GM18867 (cell line): ENCODE results near the gene OR52H1.

ENCODE experiments used
- ATAC-seq: cut with Tn5 transposase; IDR thresholded peaks from one replicate; pipeline ENCODE4 v1.9.1; 2021; ENCODE audit warnings: mild to moderate bottlenecking, moderate library complexity; ENCODE audit not compliant: unreplicated experiment

OR52H1 gene

DNA sequence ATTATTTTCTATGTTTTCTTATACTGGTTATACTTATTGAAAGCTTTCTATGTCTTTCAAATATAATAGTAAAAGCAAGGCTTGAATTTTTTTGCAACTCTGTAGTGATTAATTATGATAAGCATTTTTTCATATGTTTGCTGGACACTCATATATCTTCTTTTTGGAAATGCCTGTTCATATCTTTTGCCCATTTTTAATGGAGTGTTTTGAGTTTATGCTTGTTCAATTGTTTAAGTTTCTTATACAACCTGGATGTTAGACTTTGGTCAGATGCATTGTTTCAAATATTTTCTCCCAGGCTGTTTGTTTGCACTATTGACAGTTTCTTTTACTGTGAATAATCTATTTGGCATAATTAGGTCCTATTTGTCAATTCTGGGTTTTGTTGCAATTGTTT, 11.9 kb downstream of the OR52H1 start:
- no peak for ATAC-seq

DNA sequence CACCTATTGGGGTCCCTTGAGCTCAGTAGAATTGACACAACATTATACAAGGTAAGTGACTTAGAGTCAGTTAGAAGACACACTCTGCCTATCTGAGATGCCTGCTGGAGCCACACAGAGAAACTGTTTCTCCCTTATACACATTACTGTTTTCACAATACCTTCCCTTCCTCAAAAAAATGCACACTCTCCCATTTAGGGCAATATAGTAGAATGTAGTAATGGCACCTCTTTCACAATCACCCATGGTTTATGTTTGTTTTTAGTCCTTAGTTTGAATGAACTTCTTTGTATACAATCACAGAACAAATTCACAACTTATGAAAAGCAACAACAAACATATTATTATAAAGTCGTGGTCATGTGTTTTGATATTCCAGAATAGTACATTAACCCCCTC, 14.3 kb downstream of the OR52H1 start:
- ATAC-seq = no peak

DNA sequence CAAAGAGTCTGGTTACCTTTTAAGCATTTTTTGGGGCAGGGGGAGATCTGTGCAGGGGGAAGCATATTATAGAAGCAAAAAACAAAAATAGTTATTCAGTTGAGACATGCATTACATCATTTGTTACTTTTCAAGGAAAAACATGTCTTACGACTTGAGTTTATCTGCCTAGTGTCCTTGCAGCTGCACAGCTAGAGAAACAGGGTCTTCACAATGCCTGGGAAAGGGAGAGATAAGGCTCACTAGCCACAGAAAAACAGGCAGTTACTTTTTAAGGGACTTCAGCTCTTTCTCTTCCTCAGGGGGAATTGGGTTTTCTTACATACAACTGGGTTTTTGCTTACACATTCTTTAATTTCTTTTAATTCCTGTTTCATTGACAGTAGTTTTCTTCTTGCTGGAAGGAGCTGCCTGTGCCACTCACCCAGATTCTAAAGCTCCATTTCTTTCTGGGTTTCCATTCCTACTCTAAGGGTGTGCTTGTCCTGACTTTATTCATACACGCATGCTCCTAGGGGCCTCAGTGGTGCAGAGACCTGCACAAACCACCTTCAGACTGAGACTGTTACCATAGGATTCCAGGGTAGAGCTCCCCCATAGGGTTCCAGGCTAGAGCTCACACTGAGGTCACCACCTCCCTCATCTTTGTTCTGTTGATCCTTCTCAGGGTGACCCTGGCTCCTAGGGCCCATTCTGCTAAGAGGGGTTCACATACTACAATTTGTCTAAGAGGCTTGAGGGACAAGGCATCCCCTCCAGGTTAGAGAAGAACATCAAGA, 17.1 kb downstream of the OR52H1 start:
- no peak for ATAC-seq

GRCh38 chr11:5528495-5528894, 19.8 kb downstream of the OR52H1 start:
- ATAC-seq = no peak

DNA sequence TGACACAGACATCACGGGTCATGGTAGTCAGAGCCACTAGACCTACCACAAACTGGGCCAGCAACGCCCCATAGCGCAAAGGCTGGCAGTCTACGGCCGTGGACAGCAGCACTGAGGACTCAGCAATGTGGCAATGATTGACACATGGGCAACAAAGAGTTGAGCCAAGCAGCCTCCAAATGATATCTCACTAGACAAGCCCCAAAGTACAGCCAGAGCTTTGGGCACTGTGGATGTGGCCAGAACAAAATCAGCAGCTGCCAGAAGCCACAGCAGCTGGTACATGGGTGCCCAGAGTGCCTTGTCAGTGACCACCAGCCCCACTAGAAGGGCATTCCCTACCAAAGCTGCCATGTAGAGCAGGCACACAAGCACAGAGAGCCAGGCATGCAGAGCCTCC, 20.6 kb downstream of the OR52H1 start:
- ATAC-seq = no peak

DNA sequence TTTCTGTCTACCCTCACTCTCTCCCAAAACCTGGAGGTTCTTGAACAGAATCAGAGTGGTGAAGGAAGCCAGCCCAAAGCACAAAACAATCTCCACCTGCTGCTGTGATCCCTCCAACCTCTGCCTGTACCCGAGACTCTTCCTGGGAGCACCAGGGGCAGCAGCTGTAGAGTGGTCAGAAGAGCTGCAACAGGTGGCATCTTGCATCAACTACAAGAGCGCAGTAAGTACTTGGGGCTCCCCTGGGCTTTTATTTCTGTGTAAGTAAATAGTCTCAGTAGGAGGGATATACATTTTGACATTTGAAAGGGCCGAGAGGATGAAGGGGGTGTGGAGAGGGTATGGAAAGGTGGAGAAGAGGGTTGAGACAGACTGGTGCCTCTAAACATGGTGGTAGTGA, 23.6 kb downstream of the OR52H1 start:
- no peak for ATAC-seq

- no peak for ATAC-seq
These were observed 26.0 kb downstream of the OR52H1 start for GRCh38 chr11:5522308-5522707.

DNA sequence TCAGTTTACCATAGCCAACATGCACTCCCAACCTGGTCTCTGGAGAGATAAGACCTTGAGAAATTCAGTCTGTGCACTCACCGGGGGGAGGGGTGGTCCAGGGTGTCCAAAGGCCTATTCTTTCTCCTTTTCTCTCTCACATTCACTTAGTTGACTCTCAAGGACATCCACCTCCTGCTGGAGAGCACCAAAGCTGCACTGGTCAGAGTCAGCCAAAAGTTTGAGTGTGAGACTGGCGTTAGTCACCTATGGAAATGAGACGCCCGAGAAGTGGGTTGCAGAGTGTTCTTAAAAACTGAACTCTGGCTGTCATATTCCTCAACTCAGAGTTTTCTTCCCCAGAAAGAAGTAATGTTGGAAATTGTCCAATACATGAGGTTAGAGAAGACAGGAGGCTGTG, 26.8 kb downstream of the OR52H1 start:
- ATAC-seq = no peak

GRCh38 chr11:5516599-5516998, 31.7 kb downstream of the OR52H1 start, which contains the start of gene UBQLNL:
UBQLNL (minus strand) TSS chr11:5516699; CDS start chr11:5516441, 258 bp downstream.
- no peak for ATAC-seq

DNA sequence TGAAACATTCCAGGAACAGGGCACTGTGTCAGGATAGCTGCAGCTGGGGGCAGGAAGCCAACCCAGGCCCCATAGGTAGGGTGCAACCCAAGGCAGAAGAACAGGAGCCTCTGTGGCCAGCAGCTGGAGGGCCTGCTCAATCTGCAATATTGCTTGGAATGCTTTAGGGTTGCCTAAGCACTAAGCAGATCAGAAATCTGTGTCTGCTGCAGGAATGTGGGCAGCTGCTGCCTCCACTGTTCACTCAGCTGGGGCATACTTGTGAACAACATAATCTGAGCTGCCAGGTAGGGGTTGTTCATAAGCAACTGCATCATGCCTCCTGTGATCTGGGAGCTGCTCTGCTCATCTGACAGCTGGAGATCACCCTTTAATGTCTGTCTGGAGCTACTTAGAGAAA, 33.5 kb downstream of the OR52H1 start:
- ATAC-seq = no peak

- ATAC-seq = no peak
These were observed 38.5 kb downstream of the OR52H1 start, which contains the start of gene UBQLN3 for GRCh38 chr11:5509803-5510202. UBQLN3 (minus strand) TSS chr11:5509957; CDS start chr11:5509558, 399 bp downstream.

- ATAC-seq = no peak
These were observed 39.7 kb downstream of the OR52H1 start for GRCh38 chr11:5508605-5509004.

GRCh38 chr11:5507933-5508305, 40.4 kb downstream of the OR52H1 start:
- no peak for ATAC-seq

GRCh38 chr11:5507177-5507932, 41.0 kb downstream of the OR52H1 start:
- ATAC-seq = no peak

GRCh38 chr11:5505363-5506048, 42.8 kb downstream of the OR52H1 start:
- no peak for ATAC-seq

DNA sequence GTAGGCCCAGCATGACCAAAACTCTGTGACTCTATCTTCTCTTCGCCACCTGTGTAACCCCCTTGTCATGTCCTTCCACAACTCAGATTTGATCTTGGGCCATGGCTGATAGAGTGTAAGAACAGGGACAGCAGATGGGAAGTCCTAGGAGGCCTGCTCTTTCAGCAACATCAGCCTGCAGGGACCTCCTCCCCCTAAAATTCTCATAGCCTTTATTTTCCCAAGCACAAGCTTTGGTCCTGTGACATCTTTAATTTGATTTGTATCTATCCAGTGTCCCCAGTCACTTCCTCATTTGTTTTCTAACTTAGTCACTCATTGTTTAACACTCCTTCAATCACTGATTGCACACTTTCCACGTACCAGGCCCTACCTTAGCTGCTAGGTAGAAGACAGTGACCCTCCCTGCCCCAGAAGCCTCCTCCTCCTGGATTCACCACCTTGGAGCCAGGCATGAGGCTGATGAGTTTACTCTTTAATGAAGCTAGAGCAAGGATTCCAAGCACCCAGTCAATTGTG, 43.9 kb downstream of the OR52H1 start:
- ATAC-seq = no peak

- ATAC-seq = no peak
These were observed 47.9 kb downstream of the OR52H1 start for GRCh38 chr11:5500393-5500801.

DNA sequence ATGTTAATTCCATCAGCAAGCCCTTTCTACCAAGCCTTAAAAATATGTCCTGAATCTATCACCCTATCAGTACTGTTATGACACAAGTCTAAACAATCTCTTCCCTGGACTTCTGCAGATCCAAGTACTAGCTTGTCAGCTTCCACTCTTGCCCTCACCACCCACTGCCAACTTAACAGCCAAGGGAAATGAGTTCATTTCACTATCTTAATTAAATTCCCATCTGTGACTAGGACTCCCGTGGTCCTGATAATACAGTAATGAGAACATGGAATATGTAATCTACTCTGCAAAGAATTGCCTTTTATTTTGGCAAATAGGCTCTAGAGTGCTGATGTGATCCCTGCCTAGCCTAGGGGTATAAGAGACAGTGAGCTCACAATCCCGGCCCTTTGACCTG, 48.7 kb downstream of the OR52H1 start:
- ATAC-seq = no peak
